K562 (cell line): ENCODE data around the gene ASIC1. TPM values are rescaled to one million over a fixed set of nuclear protein-coding genes. Genes with fewer than 3 reads are reported as not detected.

Experiments used
- DEAF1 ChIP-seq: fragments of 450-650 bp; formaldehyde crosslinking; IDR thresholded peaks from 2 replicates; pipeline ENCODE4 v1.4.0; 2020; ENCODE audit warnings: mild to moderate bottlenecking, moderate library complexity
- FOXP4 ChIP-seq: sonication (generic); formaldehyde crosslinking; IDR thresholded peaks from 2 replicates; pipeline ENCODE4 v1.8.0; 2022; ENCODE audit warnings: mild to moderate bottlenecking, missing genetic modification reagents, borderline replicate concordance
- GTF2F1 ChIP-seq: IDR thresholded peaks from 2 replicates; pipeline ENCODE4 v1.6.1; 2011; ENCODE audit warnings: low read depth, low read length, improper control_type of control experiment
- HNRNPH1 ChIP-seq: fragments of 200-400 bp; formaldehyde crosslinking; optimal IDR thresholded peaks from 2 replicates; pipeline ENCODE3; 2017; ENCODE audit warnings: low read depth, mild to moderate bottlenecking, low read length, moderate library complexity
- HNRNPLL ChIP-seq: fragments of 200-400 bp; formaldehyde crosslinking; IDR thresholded peaks from 2 replicates; pipeline ENCODE4 v1.6.1; 2017; ENCODE audit warnings: low read length, low read depth, mild to moderate bottlenecking; ENCODE audit not compliant: poor library complexity, severe bottlenecking
- POLR2G ChIP-seq: fragments of 200-400 bp; formaldehyde crosslinking; IDR thresholded peaks from 2 replicates; pipeline ENCODE4 v1.6.1; 2017; ENCODE audit warnings: low read depth, mild to moderate bottlenecking, antibody characterized with exemption, low read length, moderate library complexity
- RAD21 ChIP-seq, 2 experiments: fragments of 250-450 bp in 1 of 2; fragments of 450-650 bp in 1 of 2; sonication (Bioruptor Pico) in 1 of 2; formaldehyde crosslinking in 1 of 2; IDR thresholded peaks in 1 of 2; conservative IDR thresholded peaks in 1 of 2; 2 replicates each; pipeline versions ENCODE4 v1.4.0 to v1.8.0; 2020 to 2022; ENCODE audit warnings: mild to moderate bottlenecking in 2 of 2, moderate library complexity in 1 of 2
- RREB1 ChIP-seq: fragments of 250-450 bp; sonication (Bioruptor Pico); IDR thresholded peaks from 2 replicates; pipeline ENCODE4 v1.4.0; 2020
- SPI1 ChIP-seq: IDR thresholded peaks from 2 replicates; pipeline ENCODE4 v1.6.1; 2011; ENCODE audit warnings: low read depth, low read length, control low read depth, borderline replicate concordance
- SRSF7 ChIP-seq: fragments of 200-400 bp; formaldehyde crosslinking; optimal IDR thresholded peaks from 2 replicates; pipeline ENCODE3; 2017; ENCODE audit warnings: mild to moderate bottlenecking, low read depth, low read length
- TFAP4 ChIP-seq: sonication (generic); formaldehyde crosslinking; IDR thresholded peaks from 2 replicates; pipeline ENCODE4 v1.8.0; 2022; ENCODE audit warnings: missing genetic modification reagents, mild to moderate bottlenecking, moderate library complexity, borderline replicate concordance
- XRCC4 ChIP-seq: IDR thresholded peaks from one replicate; pipeline ENCODE4 v1.6.1; 2011; ENCODE audit not compliant: insufficient read depth, insufficient read length; ENCODE audit errors: extremely low read depth
- XRCC5 ChIP-seq: fragments of 200-400 bp; formaldehyde crosslinking; IDR thresholded peaks from 2 replicates; pipeline ENCODE4 v1.6.1; 2017; ENCODE audit warnings: low read depth, mild to moderate bottlenecking, low read length
- YBX1 ChIP-seq: fragments of 450-650 bp; IDR thresholded peaks from 2 replicates; pipeline ENCODE4 v1.7.1; 2016; ENCODE audit warnings: mild to moderate bottlenecking
- ZBTB7A ChIP-seq: IDR thresholded peaks from 2 replicates; pipeline ENCODE4 v1.6.1; 2011; ENCODE audit warnings: low read depth, mild to moderate bottlenecking, low read length, moderate library complexity, borderline replicate concordance; ENCODE audit not compliant: control insufficient read depth
- polyA plus RNA-seq, 8 experiments: library from polyadenylated mRNA; depleted of rRNA in 4 of 8; stranded (reverse) in 5 of 8; unstranded in 3 of 8; fragments of >200 nt; fragmentation: Nextera tagmentation in 2 of 8; fragmentation: Illumina TruSeq in 1 of 8; extraction: Ambion mirVana in 2 of 8; extraction: Trizol in 1 of 8; gene quantifications; 2 replicates each; pipeline versions ENCODE4 v1.2.1 to v1.2.3, GENCODE V29; 2011 to 2014; ENCODE audit warnings: inconsistent platforms in 1 of 8, missing spikeins in 1 of 8
- total RNA-seq, 7 experiments: library from RNA; depleted of rRNA in 6 of 7; stranded (reverse); fragments of >200 nt in 6 of 7; fragmentation: Illumina TruSeq in 2 of 7; extraction: Trizol in 2 of 7; gene quantifications; 2 replicates each; pipeline versions ENCODE4 v1.2.1 to v1.2.3, GENCODE V29; 2011 to 2021; ENCODE audit warnings: low replicate concordance in 1 of 7

Gene ASIC1
- total and polyA plus RNA-seq, 9 of the 15 experiments (the other 6 are each of a cell fraction or from before 2014, with no cell fraction given) = 0.01 to 1.7 (median 0.45) TPM

GRCh38 chr12:50103767-50104321 lies 46.4 kb downstream of the ASIC1 start, which contains the start of gene GPD1 (continued):
- TF ChIP-seq ZBTB7A (no peak), RAD21 (CRISPR knock-in tag; conservative IDR thresholded peaks at IDR 0.05 in 1 of 2, IDR thresholded peaks at IDR 0.05 in 1 of 2) (no peak), HNRNPLL (no peak), RREB1 (no peak), SRSF7 (no peak), POLR2G (peak; percentile 49), DEAF1 (CRISPR knock-in tag) (no peak), TFAP4 (peak; percentile 46; the same call in 1 of the 2 replicates), GTF2F1 (no peak), FOXP4 (no peak), XRCC5 (no peak), HNRNPH1 (no peak), SPI1 (no peak), XRCC4 (no peak), YBX1 (no peak)
